GM06990 (cell line): Measurements from ENCODE around the gene RPS10.

Experiments
- DNase-seq: peaks from one replicate; pipeline ENCODE4 v3.0.0-alpha.2; 2011; ENCODE audit not compliant: insufficient read length; ENCODE audit errors: extremely low read depth
- H3K27me3 ChIP-seq: replicated peaks from 2 replicates; pipeline ENCODE4 v1.6.0; 2011; ENCODE audit warnings: low read length; ENCODE audit not compliant: control insufficient read depth, insufficient read depth
- H3K36me3 ChIP-seq: 2 replicates; pipeline ENCODE4 v1.5.1; 2011; ENCODE audit warnings: low read length; ENCODE audit not compliant: control insufficient read depth, insufficient read depth
- H3K4me3 ChIP-seq: replicated peaks from 2 replicates; pipeline ENCODE4 v1.5.1; 2011; ENCODE audit warnings: low read depth, mild to moderate bottlenecking, control low read depth, low read length
- CTCF ChIP-seq: IDR thresholded peaks from 2 replicates; pipeline ENCODE4 v1.5.1; 2011; ENCODE audit warnings: low read length, control low read depth, mild to moderate bottlenecking, inconsistent platforms; ENCODE audit not compliant: insufficient read depth, poor library complexity, severe bottlenecking

RPS10 gene

GRCh38 chr6:34391473-34391785 lies 34.4 kb downstream of the RPS10 start:
- Histone ChIP-seq H3K4me3 (peak overlapping the region; percentile 94), H3K36me3 (no peaks in the 10 kb centered on the region), H3K27me3 (no peaks in the 10 kb centered on the region)
- DNase-seq: no peak
- TF ChIP-seq CTCF: no peak

GRCh38 chr6:34390531-34391472 lies 35.1 kb downstream of the RPS10 start:
- no peak for TF ChIP-seq CTCF
- H3K4me3 ChIP-seq: peak overlapping the region; percentile 94
- H3K27me3 ChIP-seq: no peaks in the 10 kb centered on the region
- no peak for DNase-seq
- no peaks in the 10 kb centered on the region for H3K36me3 ChIP-seq

- Histone ChIP-seq H3K36me3 (no peaks in the 10 kb centered on the region), H3K27me3 (no peaks in the 10 kb centered on the region), H3K4me3 (no peak overlapping the region)
- TF ChIP-seq CTCF: no peak
- DNase-seq: no peak
These were observed 36.8 kb downstream of the RPS10 start for GRCh38 chr6:34389034-34389433.

GRCh38 chr6:34388421-34388820 lies 37.4 kb downstream of the RPS10 start:
- Histone ChIP-seq H3K4me3 (no peak overlapping the region), H3K27me3 (no peaks in the 10 kb centered on the region), H3K36me3 (no peaks in the 10 kb centered on the region)
- no peak for DNase-seq
- no peak for TF ChIP-seq CTCF

GRCh38 chr6:34386316-34387137 lies 39.3 kb downstream of the RPS10 start:
- Histone ChIP-seq H3K36me3 (no peaks in the 10 kb centered on the region; the same call in 1 of the 2 replicates), H3K27me3 (no peaks in the 10 kb centered on the region), H3K4me3 (no peak overlapping the region)
- no peak for DNase-seq
- TF ChIP-seq CTCF: no peak
